Measurements from ENCODE around the gene FGD1.
A peak's percentile ranks its signal among the peaks of the same experiment; 100 is the strongest.
"Not testable (repeated sequence)": the region's sequence is repeated elsewhere in the genome, so short reads cannot be mapped to it uniquely, and the experiment has no call there.

Gene FGD1

DNA sequence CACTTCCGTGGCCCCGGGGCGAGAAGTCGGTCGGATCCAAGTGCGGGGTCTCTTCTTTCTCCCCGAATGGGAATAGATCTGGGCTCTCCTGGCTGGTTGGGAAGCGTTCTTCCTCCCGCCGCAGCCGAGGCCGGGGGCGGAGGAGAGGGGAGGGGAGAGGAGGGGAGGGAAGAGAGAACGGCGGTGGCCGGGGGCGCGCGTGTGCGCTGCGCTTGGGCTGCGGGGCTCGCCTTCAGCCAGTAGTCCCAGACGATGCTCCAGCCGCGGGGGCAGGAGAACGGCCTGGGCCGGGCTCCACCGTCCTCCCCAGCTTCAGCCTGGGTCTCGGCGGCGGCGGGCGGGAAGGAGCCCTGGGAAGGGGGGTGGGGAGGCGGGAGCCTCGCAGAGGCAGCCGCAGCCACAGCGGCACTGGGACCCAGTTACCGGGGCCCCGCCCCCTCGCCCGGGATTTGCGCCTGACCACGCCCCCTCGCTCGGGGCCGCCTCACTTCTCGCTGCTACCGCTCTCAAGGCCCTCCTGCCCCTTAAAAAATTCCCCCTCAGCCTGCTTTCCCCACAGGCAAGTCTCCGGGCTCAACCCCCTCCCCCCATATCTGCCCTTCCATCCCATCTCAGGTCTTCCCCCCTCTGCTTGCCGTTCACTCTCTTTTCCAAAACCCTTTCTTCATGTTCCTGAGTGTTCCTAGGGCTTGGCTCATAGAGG, at the start of gene FGD1:
Gene FGD1, minus strand, starts transcription at position 421 of the 703 bp plus-strand sequence. CDS start 802 bp downstream, outside the sequence.
- DNase-seq: no peak

DNA sequence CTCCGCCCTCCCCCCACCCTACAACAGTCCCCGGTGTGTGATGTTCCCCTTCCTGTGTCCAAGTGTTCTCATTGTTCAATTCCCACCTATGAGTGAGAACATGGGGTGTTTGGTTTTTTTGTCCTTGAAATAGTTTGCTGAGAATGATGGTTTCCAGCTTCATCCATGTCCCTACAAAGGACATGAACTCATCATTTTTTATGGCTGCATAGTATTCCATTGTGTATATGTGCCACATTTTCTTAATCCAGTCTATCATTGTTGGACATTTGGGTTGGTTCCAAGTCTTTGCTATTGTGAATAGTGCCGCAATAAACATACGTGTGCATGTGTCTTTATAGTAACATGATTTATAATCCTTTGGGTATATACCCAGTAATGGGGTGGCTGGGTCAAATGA, 46.2 kb upstream of the FGD1 start:
- not testable (repeated sequence) for DNase-seq

DNA sequence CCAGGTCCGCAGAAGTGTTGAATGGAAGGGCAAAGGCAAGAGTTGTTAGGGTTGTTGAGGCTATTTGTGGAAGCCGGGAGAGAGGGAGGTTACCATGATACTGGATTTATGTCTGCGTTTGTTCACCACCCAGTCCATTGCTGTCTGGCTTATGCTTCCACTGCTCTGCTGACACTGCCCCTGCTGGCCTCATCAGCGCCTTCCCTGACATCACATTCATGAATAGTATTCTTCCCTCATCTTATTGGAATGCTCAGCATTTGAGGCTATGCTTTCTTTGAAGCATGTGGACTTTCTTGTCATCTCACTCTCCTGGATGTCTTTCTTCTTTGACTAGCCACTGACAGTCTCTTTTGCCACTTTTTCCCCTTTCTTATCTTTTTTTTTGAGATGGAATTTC, 44.3 kb upstream of the FGD1 start:
- DNase-seq: no peak

DNA sequence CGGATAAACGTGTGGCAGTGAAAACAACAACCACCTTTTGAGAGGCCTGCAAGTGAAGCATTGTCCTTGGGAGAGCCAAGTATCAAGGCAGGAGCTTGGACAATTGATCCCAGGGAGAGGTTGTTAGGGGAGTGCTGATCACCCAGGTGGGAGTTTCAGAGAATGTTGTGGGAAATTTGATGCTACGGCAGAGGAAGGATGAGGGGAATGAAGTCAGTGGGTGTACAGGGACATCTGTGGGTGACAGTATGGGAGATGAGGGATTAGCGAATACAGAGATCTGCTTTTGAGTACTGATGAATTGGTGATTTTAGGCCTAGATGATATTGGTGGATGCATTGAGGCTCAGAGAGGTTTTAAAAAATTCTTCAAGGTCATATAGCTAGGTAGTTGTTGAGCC, 38.2 kb upstream of the FGD1 start:
- DNase-seq: no peak

DNA sequence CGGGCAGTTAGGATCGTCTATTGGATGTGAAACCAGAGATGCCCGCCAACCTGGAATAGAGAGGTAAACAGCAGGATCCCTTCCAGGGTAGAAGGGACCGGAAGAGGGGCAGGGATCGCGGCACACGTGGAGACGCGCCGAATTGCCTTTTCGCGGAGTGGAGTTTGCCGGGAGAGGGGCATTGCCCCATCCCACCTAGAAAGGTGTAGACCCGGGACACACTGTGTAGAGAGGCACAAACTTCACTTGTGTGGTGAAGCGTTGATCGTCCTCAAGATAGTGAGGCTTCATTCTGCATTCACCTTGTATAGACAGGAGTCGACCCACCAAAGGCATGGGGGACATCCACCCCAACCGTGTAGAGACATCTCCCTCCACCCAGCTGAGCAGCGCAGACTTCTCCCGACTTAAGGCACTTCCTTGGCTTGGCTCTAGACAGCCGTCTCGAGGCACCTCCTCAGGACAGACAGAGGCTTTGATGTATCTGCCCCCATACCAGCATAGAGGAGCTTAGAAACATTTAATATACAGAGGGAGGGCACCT, 34.4 kb upstream of the FGD1 start:
- no peak for DNase-seq

DNA sequence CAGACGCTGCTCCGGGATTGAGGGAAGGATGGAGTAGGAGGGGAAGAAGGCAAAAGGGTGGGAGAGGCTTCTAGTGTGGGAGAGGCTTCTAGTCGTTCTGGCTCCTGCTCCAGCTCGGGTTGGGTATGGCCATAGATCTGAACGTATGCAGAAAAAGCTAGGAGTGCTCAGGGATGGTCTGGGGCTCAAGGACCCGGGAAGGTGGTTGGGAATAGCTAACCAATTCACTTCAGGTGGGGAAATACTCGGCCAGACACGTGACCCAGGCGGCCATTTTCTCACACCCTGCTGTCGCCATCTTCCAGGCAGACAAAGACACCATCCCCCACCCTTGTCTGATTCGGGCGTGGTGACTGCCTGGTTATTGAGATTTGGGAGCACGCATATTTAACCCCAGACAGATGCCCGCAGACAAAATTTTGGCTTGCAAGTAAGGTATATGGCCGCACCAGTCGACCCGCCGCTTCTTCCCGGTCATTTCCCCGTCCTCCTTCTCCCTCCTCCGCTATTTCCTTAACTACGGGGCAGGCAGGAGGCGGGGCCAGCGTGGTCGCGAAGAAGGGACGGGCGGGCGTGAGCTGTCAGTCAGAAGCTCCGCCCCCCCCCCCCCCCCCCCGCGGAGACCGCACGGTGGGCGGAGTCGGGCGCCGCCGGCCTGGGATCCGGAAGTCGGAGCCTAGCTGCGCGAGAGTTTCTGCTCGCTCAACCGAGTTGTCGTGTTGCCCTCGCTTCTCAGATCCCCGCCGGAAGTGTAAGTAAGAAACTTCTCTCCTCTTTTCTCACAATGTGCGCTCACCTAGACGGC, 33.7 kb upstream of the FGD1 start, which contains the start of gene GNL3L:
Gene GNL3L, plus strand, starts transcription at position 668 of the 805 bp plus-strand sequence. CDS start 2,348 bp downstream, outside the sequence.
- peak; percentile 14 for DNase-seq

DNA sequence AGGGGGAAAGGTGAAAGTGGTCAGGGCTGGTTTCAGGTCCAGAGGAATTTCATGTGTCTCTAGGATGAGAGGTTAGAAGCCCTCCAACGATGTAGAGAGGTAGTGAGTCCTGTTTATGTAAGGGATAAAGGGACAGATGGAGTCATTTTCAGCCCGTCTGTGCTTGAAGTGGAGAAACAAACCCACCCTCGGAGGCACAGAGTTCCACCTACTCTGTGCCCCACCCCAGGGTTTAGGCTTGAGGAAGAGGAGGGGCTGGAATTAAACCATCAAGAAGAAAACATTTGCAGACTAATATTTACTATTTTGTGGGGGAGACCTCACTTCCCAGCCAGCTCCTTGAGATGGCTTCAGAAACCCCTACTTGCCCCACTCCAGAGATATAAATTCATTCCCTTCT, 33.1 kb upstream of the FGD1 start:
- DNase-seq: no peak

DNA sequence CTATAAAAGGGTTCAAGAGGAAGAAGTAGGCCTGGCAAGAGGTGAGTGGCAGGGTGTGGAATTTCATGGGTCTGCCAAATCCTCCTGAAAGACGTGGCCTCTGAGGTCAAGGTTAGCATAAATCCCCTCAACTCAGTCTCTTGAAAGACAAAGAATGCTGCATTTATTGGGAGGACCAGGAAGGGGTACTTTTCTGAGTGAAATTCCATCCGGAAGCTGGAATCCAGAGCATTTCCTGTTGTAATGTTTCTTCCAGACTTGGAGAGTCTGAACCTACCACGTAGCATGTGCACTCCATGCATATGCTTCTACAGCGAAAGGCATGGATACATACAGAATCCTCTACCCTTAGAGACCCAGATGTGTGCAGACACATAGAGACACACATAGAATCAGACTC, 13.4 kb upstream of the FGD1 start:
- no peak for DNase-seq

DNA sequence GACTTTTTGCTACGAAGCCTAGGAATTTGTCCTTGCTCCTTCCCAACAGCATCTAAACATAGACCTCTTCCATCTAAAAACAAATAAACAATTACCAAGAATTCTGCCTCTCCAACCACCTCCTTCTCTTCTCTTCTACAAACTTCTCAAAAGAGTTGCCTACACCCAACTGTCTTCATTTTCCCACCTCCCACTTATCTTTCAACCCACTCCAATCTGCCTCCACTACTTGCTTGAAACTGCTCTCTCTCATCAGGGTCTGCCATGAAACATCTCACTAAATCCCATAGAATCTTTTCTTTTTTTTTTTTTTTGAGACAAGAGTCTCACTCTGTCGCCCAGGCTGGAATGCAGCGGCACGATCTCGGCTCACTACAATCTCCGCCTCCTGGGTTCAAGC, 902 bp upstream of the FGD1 start:
- no peak for DNase-seq

DNA sequence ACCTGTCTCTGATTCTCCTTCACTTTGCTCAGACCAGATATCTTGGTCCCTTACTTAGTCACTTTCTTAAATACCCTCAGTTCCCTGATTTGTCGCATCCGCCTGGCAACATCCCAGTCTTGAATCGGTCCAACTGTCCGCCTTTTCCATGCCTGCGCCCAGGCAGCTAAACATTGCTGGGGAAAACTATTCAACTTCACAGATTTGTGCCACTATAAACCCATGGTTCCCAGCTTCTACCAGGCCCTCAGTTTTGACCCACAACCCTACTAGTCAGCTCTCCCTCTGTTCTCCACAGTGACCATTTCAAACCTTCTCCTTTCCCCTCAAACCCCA, 451 bp upstream of the FGD1 start:
- DNase-seq: no peak

DNA sequence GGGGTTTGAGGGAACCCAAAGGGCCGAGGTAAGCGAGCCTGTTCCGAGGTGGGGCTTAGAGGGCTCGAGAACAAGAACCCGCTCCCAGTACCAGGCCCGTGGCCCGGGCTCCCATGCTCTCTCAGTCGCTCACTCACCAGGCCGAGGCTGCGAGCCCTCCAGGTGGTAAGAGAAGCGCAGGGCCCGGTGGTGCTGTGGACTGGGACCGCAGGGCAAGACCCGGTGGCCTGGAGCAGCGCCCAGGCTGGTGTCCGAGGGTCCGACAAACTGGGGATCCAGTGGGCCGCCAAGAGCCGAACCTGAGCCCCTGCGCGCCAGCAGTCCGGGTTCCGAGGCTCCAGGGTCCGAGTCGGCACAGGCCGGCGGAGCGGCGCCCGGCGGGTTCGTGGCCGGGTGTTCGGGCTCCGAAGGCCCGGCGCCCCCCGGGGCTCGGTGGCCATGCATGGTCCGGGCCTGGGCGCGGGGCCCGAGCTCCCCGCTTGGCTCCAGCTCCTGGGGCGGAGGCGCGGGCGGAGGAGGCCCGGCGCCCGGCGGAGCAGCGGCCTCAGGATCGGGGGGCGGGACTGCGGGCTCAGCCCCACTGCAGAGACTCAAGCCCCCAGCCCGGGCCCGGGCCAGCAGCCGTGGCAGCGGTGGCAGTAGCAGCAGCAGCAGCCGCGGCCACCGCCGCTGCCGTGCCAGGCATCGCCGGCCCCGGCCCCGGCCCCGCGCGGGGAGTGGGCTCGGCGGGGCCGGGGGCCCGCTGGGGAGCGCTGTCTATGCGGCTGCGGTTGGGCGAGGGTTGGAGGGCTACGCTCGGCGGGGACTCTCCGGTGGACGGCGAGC, 833 bp downstream of the FGD1 start:
- DNase-seq: no peak

DNA sequence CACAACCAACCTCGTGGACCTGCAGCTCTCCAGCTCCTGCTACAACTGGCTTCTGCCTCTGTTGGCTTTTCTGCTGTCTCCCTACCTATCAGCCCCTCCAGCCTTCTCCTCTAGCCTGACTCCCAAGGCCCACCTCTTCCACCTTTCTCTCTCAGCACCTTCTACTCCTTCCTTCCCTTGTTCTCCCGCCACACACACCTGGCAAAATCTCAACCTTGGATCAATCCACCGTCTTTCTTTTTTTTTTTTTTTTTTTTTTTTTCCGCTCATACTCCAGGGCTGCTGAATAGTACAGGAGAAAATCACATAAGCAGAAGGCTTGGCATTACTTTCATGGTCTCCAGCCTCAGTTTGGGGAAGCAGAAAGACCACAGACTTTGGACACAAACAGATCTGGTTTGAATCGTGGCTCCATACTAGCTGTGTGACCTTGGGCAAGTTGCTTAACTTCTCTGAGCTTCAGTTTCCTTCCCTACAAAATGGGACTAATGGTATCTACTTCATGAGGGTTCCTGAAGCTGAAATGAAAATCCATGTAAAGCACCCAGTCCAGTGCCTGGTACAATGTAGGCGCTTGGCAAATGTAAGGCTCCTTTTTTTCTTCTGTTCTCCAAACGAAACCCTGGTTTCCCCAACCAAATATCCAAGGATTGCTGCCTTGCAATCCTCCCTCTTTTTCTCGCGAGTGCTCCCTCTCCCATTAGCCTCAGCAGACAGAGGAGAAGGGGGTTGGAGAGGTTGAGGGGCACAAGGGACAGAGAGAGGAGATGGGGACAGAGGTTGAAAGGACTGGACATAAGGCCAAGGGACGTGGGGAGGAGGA, 1.7 kb downstream of the FGD1 start:
- DNase-seq: no peak

DNA sequence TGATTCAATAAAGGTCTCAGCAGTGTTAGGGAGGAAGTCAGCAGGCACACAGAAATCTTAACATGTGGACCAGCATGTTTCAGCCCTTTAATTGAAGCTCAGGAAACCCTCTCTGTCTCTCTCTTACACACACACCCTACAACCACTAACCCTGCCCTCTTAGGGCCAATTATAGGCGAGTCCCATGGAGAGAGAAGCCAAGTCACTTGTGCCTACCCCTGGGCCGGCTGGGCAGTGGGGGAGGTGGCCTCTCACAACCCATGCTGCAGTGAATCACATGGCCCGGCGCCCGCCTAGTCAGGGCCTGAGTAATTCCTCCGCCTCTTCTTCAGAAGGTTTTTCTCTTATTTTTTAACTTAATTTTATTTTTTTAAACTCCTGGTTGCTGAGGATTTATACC, 3.7 kb downstream of the FGD1 start:
- DNase-seq: no peak

DNA sequence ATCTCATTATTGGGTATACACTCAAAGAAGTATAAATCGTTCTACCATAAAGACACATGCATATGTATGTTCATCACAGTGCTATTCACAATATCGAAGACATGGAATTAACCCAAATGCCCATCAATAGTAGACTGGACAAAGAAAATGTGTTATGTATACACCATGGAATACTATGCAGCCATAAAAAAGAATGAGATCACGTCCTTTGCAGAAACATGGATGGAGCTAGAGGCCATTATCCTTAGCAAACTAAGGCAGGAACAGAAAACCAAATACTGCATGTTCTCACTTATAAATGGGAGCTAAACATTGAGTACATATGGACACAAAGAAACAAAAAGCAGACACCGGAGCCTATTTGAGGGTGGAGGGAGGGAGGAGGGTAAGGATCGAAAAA, 6.2 kb downstream of the FGD1 start:
- DNase-seq: not testable (repeated sequence)

DNA sequence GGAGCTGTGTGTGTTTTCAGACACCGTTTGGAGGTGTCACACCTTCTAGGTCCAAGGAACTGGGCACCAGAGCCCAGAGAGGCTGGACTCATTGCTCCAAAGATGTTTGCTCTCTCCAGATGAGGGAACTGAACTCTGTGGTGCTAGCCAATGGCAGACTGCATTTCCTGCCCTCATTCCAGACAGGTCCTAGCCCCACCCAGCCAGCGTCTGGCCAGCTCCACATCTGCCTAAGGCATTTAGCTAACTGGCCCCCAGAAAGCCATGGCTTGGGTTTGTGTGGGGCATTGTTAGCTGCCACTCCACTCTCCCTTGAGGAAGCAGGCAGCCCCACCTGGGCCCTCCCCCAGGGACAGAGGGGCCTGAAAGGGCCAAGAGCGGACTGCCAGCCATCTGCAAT, 11.4 kb downstream of the FGD1 start:
- peak; percentile 1 for DNase-seq

DNA sequence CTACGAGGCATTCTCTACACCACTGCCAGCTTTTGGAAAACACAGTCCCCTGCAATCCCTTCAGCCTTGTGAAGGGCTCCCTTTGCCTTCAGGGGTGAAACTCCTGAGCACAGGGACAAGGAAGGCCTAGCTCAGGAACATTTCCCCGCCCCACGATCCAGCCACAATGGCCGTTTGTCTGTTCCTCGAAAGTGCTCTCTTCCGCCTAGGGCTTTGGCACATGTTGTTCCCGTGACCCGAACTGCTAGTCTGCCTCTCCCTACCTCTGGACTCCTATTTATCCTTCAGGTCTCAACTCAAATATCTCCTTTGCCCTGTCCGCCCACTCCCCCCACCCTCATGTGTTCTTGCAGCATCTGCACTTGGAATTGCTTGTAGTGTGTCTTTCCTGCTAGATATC, 12.1 kb downstream of the FGD1 start:
- DNase-seq: no peak

DNA sequence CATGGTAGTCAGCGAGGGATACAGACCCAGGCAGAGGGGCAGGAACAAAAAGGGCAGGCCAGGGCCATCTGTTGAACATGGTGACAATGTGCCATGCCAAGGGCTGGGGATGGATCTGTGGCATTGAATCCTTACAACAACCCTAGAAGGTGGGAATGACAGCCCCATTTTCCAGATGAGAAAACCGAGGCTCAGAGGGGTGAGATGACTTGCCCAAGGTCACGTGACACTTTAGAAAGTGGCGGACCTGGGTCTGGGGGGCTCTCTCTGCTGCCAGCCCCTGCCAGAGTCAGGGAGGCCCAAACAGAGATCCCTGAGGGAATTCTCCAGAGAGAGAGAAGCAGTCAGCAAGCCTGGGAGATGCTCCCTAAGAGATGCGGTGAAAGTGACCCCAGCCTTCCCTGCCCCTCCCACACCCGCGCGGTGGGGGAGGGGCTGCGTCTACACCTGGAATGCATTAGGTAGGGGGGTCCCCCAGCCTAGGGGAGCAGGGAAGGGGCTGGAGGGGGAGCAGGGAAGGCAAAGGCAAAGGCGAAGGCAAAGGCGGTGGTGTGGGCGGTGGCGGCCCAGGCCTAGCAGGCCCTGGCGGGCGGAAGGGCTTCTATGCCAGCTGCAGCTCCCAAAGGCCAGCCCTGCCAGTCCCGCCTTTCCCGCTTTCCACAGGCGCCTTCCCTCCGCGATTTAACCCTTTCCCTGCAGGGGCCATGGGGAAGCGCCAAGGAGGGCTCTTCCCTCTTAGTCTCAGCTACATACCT, 13.0 kb downstream of the FGD1 start:
- DNase-seq: no peak

DNA sequence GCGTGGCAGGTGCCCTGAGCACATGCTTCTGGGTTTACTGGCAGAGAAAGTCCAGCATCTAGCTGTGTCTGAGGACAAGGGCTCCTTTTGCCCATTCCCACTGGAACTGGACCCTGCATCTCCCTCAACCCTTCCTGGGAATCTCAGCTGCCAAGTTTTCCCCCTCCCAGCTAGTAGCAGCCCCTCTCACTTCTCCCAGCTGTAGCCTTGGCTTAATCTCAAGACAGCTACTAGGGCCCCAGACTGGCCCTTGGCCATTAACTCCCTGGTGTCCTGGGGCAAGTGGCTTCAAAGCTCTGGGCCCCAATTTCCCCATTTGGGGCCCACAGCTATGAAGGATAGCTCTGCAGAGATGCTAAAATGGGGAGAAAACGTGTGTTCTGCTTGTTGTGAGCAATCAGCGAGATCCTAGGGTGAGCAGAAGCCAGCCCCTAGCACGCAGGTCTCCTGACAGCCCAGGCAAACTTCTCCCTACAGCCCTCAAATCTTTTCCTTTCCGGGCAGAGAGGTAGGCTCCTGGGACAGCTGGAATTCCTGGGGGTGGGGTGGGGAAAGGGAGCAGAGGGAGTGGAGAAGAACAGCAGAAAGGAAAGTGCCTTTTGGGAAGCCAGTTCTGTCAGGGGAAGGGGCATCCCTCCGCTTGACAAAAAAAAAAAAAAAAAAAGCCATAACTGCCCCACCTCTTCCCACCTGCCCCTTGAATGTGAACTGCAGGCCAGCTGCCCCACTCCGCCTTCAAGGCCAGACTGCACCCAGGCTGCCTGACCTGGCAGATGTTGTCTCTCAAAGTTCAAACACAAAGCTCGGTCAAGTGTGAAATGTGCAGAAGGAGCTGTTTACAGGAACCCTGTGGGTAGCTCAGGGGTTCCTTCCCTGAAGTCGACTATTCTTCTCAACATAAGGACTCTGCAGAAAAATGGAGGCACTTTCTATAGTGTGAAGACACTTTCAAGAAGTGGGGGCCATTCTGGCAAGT, 16.6 kb downstream of the FGD1 start:
- DNase-seq: no peak

DNA sequence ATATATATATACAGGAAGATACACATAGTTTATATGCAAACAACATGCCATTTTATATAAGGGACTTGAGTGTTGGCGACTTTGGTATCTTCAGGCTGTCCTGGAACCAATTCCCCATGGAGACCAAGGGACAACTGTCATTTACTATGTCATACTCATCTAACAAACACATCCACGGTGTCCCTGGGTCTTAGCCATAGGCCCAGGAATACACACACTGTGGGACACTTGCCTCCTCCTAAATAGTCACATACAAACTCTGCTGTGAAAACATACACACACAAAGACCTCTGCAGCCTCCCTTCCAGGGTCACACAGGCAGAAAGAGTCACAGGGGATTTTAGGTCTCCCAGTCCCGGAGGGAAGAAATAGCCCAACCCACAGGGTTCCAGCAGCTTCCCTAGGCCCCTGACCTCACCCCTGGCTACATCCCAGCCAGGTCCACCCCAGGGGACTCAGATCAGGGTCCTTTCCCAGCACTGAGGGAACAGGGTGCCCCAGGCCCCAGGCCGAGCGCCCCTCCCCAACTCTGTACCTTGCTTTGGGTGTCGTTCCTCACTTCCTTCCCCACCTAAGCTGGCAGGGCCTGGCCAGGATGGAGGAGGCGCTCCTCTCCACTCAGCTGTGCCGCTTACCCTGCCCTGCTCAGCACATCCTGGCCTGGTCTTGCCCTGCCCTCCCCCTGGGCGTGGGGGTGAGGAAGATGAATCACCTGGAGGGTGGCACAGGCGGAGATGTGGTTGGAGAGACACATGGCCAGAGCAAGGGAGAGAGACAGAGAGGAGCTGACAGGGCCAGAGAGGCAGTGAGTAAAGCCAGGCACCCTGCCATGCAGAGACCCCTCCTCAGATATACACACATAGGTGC, 21.8 kb downstream of the FGD1 start:
- DNase-seq: no peak
